Measurements from ENCODE around the gene ACAN. TPM values are rescaled to one million over a fixed set of nuclear protein-coding genes. Genes with fewer than 3 reads are reported as not detected.

Gene ACAN
- total RNA-seq, 2 donors from 2014 or later, result 1.6 TPM; not detected in 1

GRCh38 chr15:88803920-88804247 is 648 bp downstream of the ACAN start:
- H3K27ac ChIP-seq, result no peak overlapping the region
- 14 to 58% methylated on average over 3 to 10 of the region's 10 CpGs for WGBS, 2 donors
- peaks cover 4% of the 10 kb centered on the region for H3K4me1 ChIP-seq
- H3K4me3 ChIP-seq, result no peak overlapping the region
- no peak for DNase-seq
- no peaks in the 10 kb centered on the region for H3K9me3 ChIP-seq
- intact Hi-C loops (cut with DNase I), result no loop called here
- no peak for TF ChIP-seq CTCF (IDR thresholded peaks at IDR 0.05)
- no peak for TF ChIP-seq POLR2A (IDR thresholded peaks at IDR 0.05)
- H3K27me3 ChIP-seq, result no peaks in the 10 kb centered on the region
- ATAC-seq, result no peak
- H3K36me3 ChIP-seq (replicated peaks in 1 of 2; ENCODE audit: insufficient read depth in 1 of 2, low read depth in 2 of 2), result no peaks in the 10 kb centered on the region

GRCh38 chr15:88804257-88804656 is 1.0 kb downstream of the ACAN start:
- no peak for ATAC-seq
- 33 to 52% methylated on average over 10 of the region's 10 CpGs for WGBS, 2 donors

GRCh38 chr15:88805031-88805780 is 2.0 kb downstream of the ACAN start:
- Histone ChIP-seq H3K36me3 (replicated peaks in 1 of 2; ENCODE audit: insufficient read depth in 1 of 2, low read depth in 2 of 2) (no peaks in the 10 kb centered on the region), H3K27ac (no peak overlapping the region), H3K4me3 (no peak overlapping the region), H3K9me3 (no peaks in the 10 kb centered on the region), H3K4me1 (peaks cover 4% of the 10 kb centered on the region), H3K27me3 (no peaks in the 10 kb centered on the region)
- 33 to 42% methylated on average over 9 of the region's 9 CpGs for WGBS, 2 donors
- intact Hi-C loops (cut with DNase I), result no loop called here
- ATAC-seq (no peak), DNase-seq (peak in 2 of 4 donors; percentile 16 to 30)
- TF ChIP-seq CTCF (IDR thresholded peaks at IDR 0.05) (peak in 2 of 7 experiments; percentile 4 to 24), POLR2A (IDR thresholded peaks at IDR 0.05) (no peak)

More at GRCh38 chr15:88804257-88804656, 1.0 kb downstream of the ACAN start:
- H3K27me3 ChIP-seq, result no peaks in the 10 kb centered on the region
- H3K36me3 ChIP-seq (replicated peaks in 1 of 2; ENCODE audit: insufficient read depth in 1 of 2, low read depth in 2 of 2), result no peaks in the 10 kb centered on the region
- no peak overlapping the region for H3K27ac ChIP-seq
- intact Hi-C loops (cut with DNase I), result no loop called here
- H3K9me3 ChIP-seq, result no peaks in the 10 kb centered on the region
- DNase-seq, result no peak
- no peak for TF ChIP-seq POLR2A (IDR thresholded peaks at IDR 0.05)
- TF ChIP-seq CTCF (IDR thresholded peaks at IDR 0.05), result no peak
- no peak overlapping the region for H3K4me3 ChIP-seq
- peaks cover 4% of the 10 kb centered on the region for H3K4me1 ChIP-seq

GRCh38 chr15:88810446-88810845 is 7.2 kb downstream of the ACAN start:
- no peak overlapping the region for H3K27ac ChIP-seq
- H3K36me3 ChIP-seq (replicated peaks in 1 of 2; ENCODE audit: insufficient read depth in 1 of 2, low read depth in 2 of 2), result no peaks in the 10 kb centered on the region
- TF ChIP-seq POLR2A (IDR thresholded peaks at IDR 0.05) (no peak), CTCF (IDR thresholded peaks at IDR 0.05) (no peak)
- H3K4me1 ChIP-seq, result no peaks in the 10 kb centered on the region
- no peak for DNase-seq
- no peaks in the 10 kb centered on the region for H3K27me3 ChIP-seq
- ATAC-seq, result no peak
- no peak overlapping the region for H3K4me3 ChIP-seq
- intact Hi-C loops (cut with DNase I), result no loop called here
- 66 to 72% methylated on average over 6 of the region's 6 CpGs for WGBS, 2 donors
- H3K9me3 ChIP-seq, result no peaks in the 10 kb centered on the region

- intact Hi-C loops (cut with DNase I), result no loop called here
- TF ChIP-seq POLR2A (IDR thresholded peaks at IDR 0.05), result no peak
- no peak for TF ChIP-seq CTCF (IDR thresholded peaks at IDR 0.05)
- DNase-seq (no peak), ATAC-seq (no peak)
- H3K27ac ChIP-seq, result no peak overlapping the region
- no peaks in the 10 kb centered on the region for H3K27me3 ChIP-seq
- H3K4me1 ChIP-seq, result no peaks in the 10 kb centered on the region
- H3K9me3 ChIP-seq, result no peaks in the 10 kb centered on the region
- 24 to 25% methylated on average over 2 to 4 of the region's 4 CpGs for WGBS, 2 donors
- no peaks in the 10 kb centered on the region for H3K36me3 ChIP-seq (replicated peaks in 1 of 2; ENCODE audit: insufficient read depth in 1 of 2, low read depth in 2 of 2)
- no peak overlapping the region for H3K4me3 ChIP-seq
These were observed 8.9 kb downstream of the ACAN start for GRCh38 chr15:88812133-88812532.
